Heart right ventricle (tissue), 16 donors: ENCODE measurements around the gene SCOC. TPM values are rescaled to one million over a fixed set of nuclear protein-coding genes. Genes with fewer than 3 reads are reported as not detected.
"Not testable (repeated sequence)": the region's sequence is repeated elsewhere in the genome, so short reads cannot be mapped to it uniquely, and the experiment has no call there.

ENCODE experiments used
- ATAC-seq, 8 donors: fragments of 200-7000 bp; cut with Tn5 transposase; one replicate each; pipeline ENCODE4 v1.9.1; 2020; ENCODE audit warnings: mild to moderate bottlenecking in 8 of 8, moderate library complexity in 8 of 8, moderate number of reproducible peaks in 1 of 8
- DNase-seq, 2 donors: peaks; one replicate each; pipeline ENCODE4 v3.0.0-alpha.2; 2020
- H3K27ac ChIP-seq, 10 donors: fragments of 200-600 bp; sonication (generic) in 2 of 10; one replicate each; pipeline versions ENCODE4 v1.5.0 to v1.8.0; 2020 to 2022; ENCODE audit warnings: mild to moderate bottlenecking in 3 of 10
- H3K27me3 ChIP-seq, 7 donors: fragments of 200-600 bp; one replicate each; pipeline ENCODE4 v1.8.0; 2021 to 2022; ENCODE audit warnings: mild to moderate bottlenecking in 2 of 7
- H3K36me3 ChIP-seq, 9 donors: fragments of 200-600 bp; sonication (generic) in 1 of 9; one replicate each; pipeline versions ENCODE4 v1.5.0 to v1.8.0; 2020 to 2022; ENCODE audit warnings: mild to moderate bottlenecking in 2 of 9
- H3K4me1 ChIP-seq, 9 donors: fragments of 200-600 bp; sonication (generic) in 1 of 9; one replicate each; pipeline versions ENCODE4 v1.5.0 to v1.8.0; 2020 to 2022; ENCODE audit warnings: mild to moderate bottlenecking in 4 of 9
- H3K4me3 ChIP-seq, 10 donors: fragments of 200-600 bp; sonication (generic) in 2 of 10; one replicate each; pipeline versions ENCODE4 v1.5.0 to v1.8.0; 2020 to 2022; ENCODE audit warnings: mild to moderate bottlenecking in 7 of 10, moderate library complexity in 2 of 10
- H3K9me3 ChIP-seq, 11 donors: fragments of 200-600 bp in 10 of 11; sonication (generic) in 2 of 11; one replicate each; pipeline versions ENCODE4 v1.5.0 to v1.8.0; 2013 to 2022; ENCODE audit warnings: mild to moderate bottlenecking in 2 of 11, control low read depth in 1 of 11, moderate library complexity in 1 of 11
- WGBS, 2 donors: extraction: QIAGEN DNeasy Blood & Tissue Kit; methylation state at CpG; one replicate each; pipeline ENCODE4 v1.1.7; 2013; ENCODE audit warnings: inconsistent platforms in 1 of 2; 5-methylcytosine and 5-hydroxymethylcytosine counted together
- intact Hi-C, 10 donors: fragments of 100-400 bp; cut with DNase I; formaldehyde crosslinking; loops; one replicate each; pipeline versions ENCODE4 v1.11.1 to v1.14.2; 2022
- polyA plus RNA-seq, 2 donors: library from polyadenylated mRNA; stranded (reverse); fragments of 200-250 nt; gene quantifications; one replicate each; pipeline ENCODE4 v1.2.3, GENCODE V29; 2013
- total RNA-seq, 10 donors: library from RNA; stranded (reverse); fragmentation: NEBNext Ultra II Directional in 3 of 10; extraction: Animal tissue kit (Norgen Biotek cat#: 25700) in 3 of 10; gene quantifications; one replicate each; pipeline versions ENCODE4 v1.2.1 to v1.2.4, GENCODE V29; 2021 to 2023
- TF ChIP-seq, protein P1 (sequence below), 9 donors: fragments of 200-600 bp; sonication (generic) in 2 of 9; IDR thresholded peaks; one replicate each; pipeline versions ENCODE4 v1.5.0 to v1.8.0; 2021 to 2022; ENCODE audit warnings: antibody characterized with exemption in 9 of 9, mild to moderate bottlenecking in 5 of 9, moderate library complexity in 1 of 9
- donor health status: Arrhythmogenic right ventricular cardiomyopathy.
- donor health status: ischemic (EF 13 %, LVEDD 7.1; RV severe dilation, severe dysfunction).
- donor health status: healthy with polysubstance abuse.
- donor health status: DM: no; HTN: yes; CAD: no.
- donor health status: DM: no; HTN: no; CAD: no.
- donor health status: ischemic (EF 25% LVEDD 6.9; RV normal size, moderate dysfunction).
- donor health status: ischemic (EF 25% LVEDD 5.7; RV mildly dilated, moderate dysfunction).
- donor health status: healthy.
- donor health status: DM: yes; HTN: yes; CAD: no.
- donor health status: Ischemic cardiomyopathy.
- donor health status: ischemic (EF 35%, LVEDD 5.7; RV mildly dilated, moderate dysfunction).
- donor health status: nonischemic (EF 11% LVEDD 7.7; RV severe dilation, severe dysfunction).
- donor health status: DM: yes; HTN: yes; CAD: no.
- donor health status: PGD.
- donor health status: ischemic (EF 29% LVEDD 5.4; RV normal size, mild dysfunction).
- donor health status: nonischemic (EF 23%, LVEDD 6.1; RV moderate dilation, normal function).

Gene SCOC
- total and polyA plus RNA-seq, 12 donors = 41.0 to 76.8 (median 66.6) TPM

DNA sequence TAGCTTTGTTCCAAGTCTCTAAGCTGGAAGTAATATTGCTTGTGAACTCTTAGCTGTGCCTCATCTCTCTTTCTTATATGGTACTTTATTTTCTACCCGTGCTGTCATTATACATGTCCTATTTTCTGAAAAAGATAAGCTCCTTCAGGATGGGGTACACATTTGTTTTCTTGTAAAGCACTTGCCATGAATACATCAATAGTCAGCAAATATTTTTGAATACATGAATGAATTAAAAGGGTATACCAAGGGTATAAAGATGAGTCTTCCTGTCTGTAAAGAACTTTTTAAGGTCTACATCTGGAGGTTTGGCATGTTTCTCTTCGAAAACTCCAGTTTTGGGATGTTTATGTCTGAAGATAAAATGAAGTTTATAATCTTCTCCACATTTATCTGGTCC is 26.7 kb downstream of the SCOC start:
- Histone ChIP-seq H3K27ac (no peak overlapping the region), H3K4me3 (no peak overlapping the region), H3K36me3 (peaks cover 0 to 10% (median 0%) of the 10 kb centered on the region in 9 donors), H3K4me1 (no peaks in the 10 kb centered on the region), H3K9me3 (no peaks in the 10 kb centered on the region), H3K27me3 (no peaks in the 10 kb centered on the region)
- WGBS, 2 donors = 66 to 72% methylated on average over 2 of the region's 2 CpGs
- DNase-seq (no peak), ATAC-seq (no peak)
- intact Hi-C loops = no loop called here
- TF ChIP-seq, protein P1, sequence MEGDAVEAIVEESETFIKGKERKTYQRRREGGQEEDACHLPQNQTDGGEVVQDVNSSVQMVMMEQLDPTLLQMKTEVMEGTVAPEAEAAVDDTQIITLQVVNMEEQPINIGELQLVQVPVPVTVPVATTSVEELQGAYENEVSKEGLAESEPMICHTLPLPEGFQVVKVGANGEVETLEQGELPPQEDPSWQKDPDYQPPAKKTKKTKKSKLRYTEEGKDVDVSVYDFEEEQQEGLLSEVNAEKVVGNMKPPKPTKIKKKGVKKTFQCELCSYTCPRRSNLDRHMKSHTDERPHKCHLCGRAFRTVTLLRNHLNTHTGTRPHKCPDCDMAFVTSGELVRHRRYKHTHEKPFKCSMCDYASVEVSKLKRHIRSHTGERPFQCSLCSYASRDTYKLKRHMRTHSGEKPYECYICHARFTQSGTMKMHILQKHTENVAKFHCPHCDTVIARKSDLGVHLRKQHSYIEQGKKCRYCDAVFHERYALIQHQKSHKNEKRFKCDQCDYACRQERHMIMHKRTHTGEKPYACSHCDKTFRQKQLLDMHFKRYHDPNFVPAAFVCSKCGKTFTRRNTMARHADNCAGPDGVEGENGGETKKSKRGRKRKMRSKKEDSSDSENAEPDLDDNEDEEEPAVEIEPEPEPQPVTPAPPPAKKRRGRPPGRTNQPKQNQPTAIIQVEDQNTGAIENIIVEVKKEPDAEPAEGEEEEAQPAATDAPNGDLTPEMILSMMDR (IDR thresholded peaks at IDR 0.05) = no peak

DNA sequence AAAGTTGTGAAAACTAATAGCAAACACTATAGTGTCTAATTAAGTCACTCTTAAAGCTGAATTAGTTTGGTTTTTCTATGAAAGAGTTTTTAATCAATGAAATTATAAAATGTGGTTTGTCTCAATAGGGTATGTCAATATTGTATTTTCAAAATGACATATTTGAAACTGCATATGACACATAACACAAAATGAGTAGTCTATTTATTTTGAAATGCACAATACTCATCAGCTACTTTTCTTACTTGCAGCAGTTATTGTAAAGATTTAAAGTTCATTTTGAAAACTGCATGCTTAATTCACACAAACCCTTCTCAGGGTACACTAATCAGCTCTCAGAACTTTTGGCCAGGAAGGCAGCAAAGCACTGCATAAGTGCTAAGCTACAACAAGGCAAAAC is 32.8 kb downstream of the SCOC start:
- no peaks in the 10 kb centered on the region for H3K27me3 ChIP-seq
- no peak for ATAC-seq
- TF ChIP-seq, protein P1 (IDR thresholded peaks at IDR 0.05) = no peak
- H3K9me3 ChIP-seq = no peaks in the 10 kb centered on the region
- H3K4me3 ChIP-seq = no peak overlapping the region
- H3K36me3 ChIP-seq = no peaks in the 10 kb centered on the region
- H3K27ac ChIP-seq = no peak overlapping the region
- peaks cover 0 to 6% (median 0%) of the 10 kb centered on the region in 9 donors for H3K4me1 ChIP-seq
- DNase-seq = no peak
- intact Hi-C loops = no loop called here

DNA sequence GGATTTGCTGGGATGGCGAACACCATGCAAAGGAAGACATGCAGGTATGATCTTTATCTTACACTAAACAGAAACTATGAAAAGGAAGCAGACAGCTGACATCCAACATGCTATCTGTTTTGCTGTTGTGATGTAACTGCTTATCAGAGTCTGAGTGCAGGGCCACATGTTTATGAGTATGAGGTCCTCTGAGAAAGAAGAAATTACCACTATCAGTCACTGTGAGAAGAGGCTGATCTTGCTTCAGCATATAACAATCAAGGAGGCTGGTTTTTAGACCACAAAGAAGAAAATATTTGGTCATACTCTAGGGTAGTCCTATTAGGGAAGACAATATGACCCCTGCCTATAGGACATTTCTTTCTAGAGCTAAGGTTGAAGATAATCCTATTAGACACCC is 35.5 kb downstream of the SCOC start:
- Histone ChIP-seq H3K4me3 (no peak overlapping the region), H3K36me3 (no peaks in the 10 kb centered on the region), H3K27ac (no peak overlapping the region), H3K4me1 (peaks cover 0 to 8% (median 0%) of the 10 kb centered on the region in 9 donors), H3K27me3 (no peaks in the 10 kb centered on the region), H3K9me3 (no peaks in the 10 kb centered on the region)
- TF ChIP-seq, protein P1 (IDR thresholded peaks at IDR 0.05) = no peak
- WGBS, 2 donors = 90% methylated on average over 1 of the region's 1 CpG
- ATAC-seq (no peak), DNase-seq (no peak)
- intact Hi-C loops = no loop called here

DNA sequence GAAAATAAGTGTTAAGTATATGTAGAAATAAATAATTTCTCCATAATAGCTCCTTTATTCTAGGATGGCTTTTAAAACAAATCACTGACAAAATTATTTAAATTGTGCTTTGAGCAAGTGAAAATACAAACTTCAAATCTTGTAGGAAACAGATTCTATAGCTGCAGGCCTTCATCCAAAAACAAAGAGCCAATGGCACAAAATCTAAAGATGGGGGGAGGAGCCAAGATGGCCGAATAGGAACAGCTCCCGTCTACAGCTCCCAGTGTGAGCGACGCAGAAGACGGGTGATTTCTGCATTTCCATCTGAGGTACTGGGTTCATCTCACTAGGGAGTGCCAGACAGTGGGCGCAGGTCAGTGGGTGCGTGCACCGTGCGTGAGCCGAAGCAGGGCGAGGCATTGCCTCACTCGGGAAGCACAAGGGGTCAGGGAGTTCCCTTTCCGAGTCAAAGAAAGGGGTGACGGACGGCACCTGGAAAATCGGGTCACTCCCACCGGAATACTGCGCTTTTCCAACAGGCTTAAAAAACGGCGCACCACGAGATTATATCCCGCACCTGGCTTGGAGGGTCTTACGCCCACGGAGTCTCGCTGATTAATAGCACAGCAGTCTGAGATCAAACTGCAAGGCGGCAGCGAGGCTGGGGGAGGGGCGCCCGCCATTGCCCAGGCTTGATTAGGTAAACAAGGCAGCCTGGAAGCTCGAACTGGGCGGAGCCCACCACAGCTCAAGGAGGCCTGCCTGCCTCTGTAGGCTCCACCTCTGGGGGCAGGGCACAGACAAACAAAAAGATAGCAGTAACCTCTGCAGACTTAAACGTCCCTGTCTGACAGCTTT is 39.9 kb downstream of the SCOC start:
- H3K4me1 ChIP-seq, H3K27ac ChIP-seq, H3K4me3 ChIP-seq, H3K9me3 ChIP-seq, H3K27me3 ChIP-seq, H3K36me3 ChIP-seq, ATAC-seq, intact Hi-C loops, DNase-seq: not testable (repeated sequence)
- 85 to 91% methylated on average over 24 to 32 of the region's 32 CpGs for WGBS, 2 donors

DNA sequence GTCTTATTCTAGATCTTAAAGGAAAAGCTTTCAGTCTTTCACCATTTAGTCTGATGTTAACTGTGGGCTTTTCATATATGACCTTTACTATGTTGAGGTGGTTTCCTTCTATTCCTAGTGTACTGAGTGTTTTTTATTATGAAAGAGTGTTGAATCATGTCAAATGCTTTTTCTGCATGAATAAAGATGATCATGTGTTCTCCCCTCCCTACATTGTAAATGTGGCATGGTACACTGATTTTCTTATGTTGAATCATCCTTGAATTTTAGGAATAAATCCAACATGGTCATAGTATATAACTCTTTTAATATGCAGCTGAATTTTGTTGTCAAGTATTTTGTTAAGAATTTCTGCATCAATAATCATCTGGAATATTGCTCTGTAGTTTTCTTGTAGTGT is 49.7 kb downstream of the SCOC start:
- Histone ChIP-seq H3K27me3 (peaks cover 0 to 14% (median 3%) of the 10 kb centered on the region in 7 donors), H3K4me3 (no peak overlapping the region), H3K36me3 (no peaks in the 10 kb centered on the region), H3K4me1 (peaks cover 0 to 22% (median 6%) of the 10 kb centered on the region in 9 donors), H3K27ac (no peak overlapping the region), H3K9me3 (no peaks in the 10 kb centered on the region)
- intact Hi-C loops = loop anchor here in 3 of 10 donors (5.0 to 10.0 kb wide), 2 partner anchors 36 to 102 kb away; partner anchors contain the start of gene ELMOD2 (in 2 of the 3)
- ATAC-seq (no peak), DNase-seq (no peak)
- TF ChIP-seq, protein P1 (IDR thresholded peaks at IDR 0.05) = no peak
